ENCODE measurements around the gene SMKR1.
"Not testable (repeated sequence)": the region's sequence is repeated elsewhere in the genome, so short reads cannot be mapped to it uniquely, and the experiment has no call there.

Gene SMKR1

GRCh38 chr7:129501760-129502707 is at the start of gene SMKR1:
Gene SMKR1 (plus strand): TSS chr7:129502531. CDS start chr7:129502825, 294 bp downstream.
- DNase-seq: peak; percentile 54

GRCh38 chr7:129452589-129453231 is 49.6 kb upstream of the SMKR1 start:
- DNase-seq: no peak

- DNase-seq: no peak
These were observed 48.7 kb upstream of the SMKR1 start for GRCh38 chr7:129453510-129454248.

GRCh38 chr7:129454249-129454551 is 48.1 kb upstream of the SMKR1 start:
- no peak for DNase-seq

- no peak for DNase-seq
These were observed 45.9 kb upstream of the SMKR1 start for GRCh38 chr7:129456421-129456820.

- DNase-seq: no peak
These were observed 45.2 kb upstream of the SMKR1 start for GRCh38 chr7:129457101-129457500.

- DNase-seq: no peak
These were observed 44.2 kb upstream of the SMKR1 start for GRCh38 chr7:129458171-129458570.

GRCh38 chr7:129461809-129462208 is 40.5 kb upstream of the SMKR1 start:
- DNase-seq: no peak

- no peak for DNase-seq
These were observed 39.9 kb upstream of the SMKR1 start for GRCh38 chr7:129462420-129462819.

GRCh38 chr7:129464194-129464593 is 38.1 kb upstream of the SMKR1 start:
- no peak for DNase-seq

GRCh38 chr7:129465080-129465479 is 37.3 kb upstream of the SMKR1 start:
- DNase-seq: no peak

- DNase-seq: no peak
These were observed 35.5 kb upstream of the SMKR1 start for GRCh38 chr7:129466796-129467195.

- no peak for DNase-seq
These were observed 34.2 kb upstream of the SMKR1 start for GRCh38 chr7:129468087-129468486.

- no peak for DNase-seq
These were observed 33.8 kb upstream of the SMKR1 start for GRCh38 chr7:129468547-129468946.

GRCh38 chr7:129469930-129470329 is 32.4 kb upstream of the SMKR1 start:
- DNase-seq: no peak

- no peak for DNase-seq
These were observed 31.9 kb upstream of the SMKR1 start for GRCh38 chr7:129470411-129470810.

- no peak for DNase-seq
These were observed 30.9 kb upstream of the SMKR1 start for GRCh38 chr7:129471402-129471827.

GRCh38 chr7:129475931-129476330 is 26.4 kb upstream of the SMKR1 start:
- DNase-seq: not testable (repeated sequence)

GRCh38 chr7:129476398-129476797 is 25.9 kb upstream of the SMKR1 start:
- not testable (repeated sequence) for DNase-seq

GRCh38 chr7:129479831-129480230 is 22.5 kb upstream of the SMKR1 start:
- no peak for DNase-seq

GRCh38 chr7:129480674-129481363 is 21.5 kb upstream of the SMKR1 start:
- no peak for DNase-seq

- DNase-seq: not testable (repeated sequence)
These were observed 21.0 kb upstream of the SMKR1 start for GRCh38 chr7:129481376-129481775.

GRCh38 chr7:129482781-129483180 is 19.6 kb upstream of the SMKR1 start:
- no peak for DNase-seq

Measured in OCI-M1 (cell line).